Spleen (tissue), 11 donors: Measurements from ENCODE around the gene RNF169. TPM values are rescaled to one million over a fixed set of nuclear protein-coding genes. Genes with fewer than 3 reads are reported as not detected.

Source experiments
- DNase-seq: peaks from one replicate; pipeline ENCODE4 v3.0.0-alpha.2; 2020
- H3K27ac ChIP-seq, 8 donors: fragments of 200-600 bp; sonication (generic) in 7 of 8; 1 replicate in 4 of 8; 2 replicates in 4 of 8; pipeline versions ENCODE4 v1.5.0 to v1.8.0; 2016 to 2021; ENCODE audit warnings: inconsistent platforms in 4 of 8, mild to moderate bottlenecking in 4 of 8, moderate library complexity in 1 of 8
- H3K27me3 ChIP-seq, 7 donors: fragments of 200-600 bp; sonication (generic) in 6 of 7; replicated peaks in 1 of 7; 1 replicate in 4 of 7; 2 replicates in 3 of 7; pipeline versions ENCODE4 v1.5.0 to v1.8.0; 2016 to 2021; ENCODE audit warnings: inconsistent platforms in 3 of 7, mild to moderate bottlenecking in 1 of 7
- H3K36me3 ChIP-seq, 6 donors: fragments of 200-600 bp; sonication (generic) in 5 of 6; 1 replicate in 4 of 6; 2 replicates in 2 of 6; pipeline versions ENCODE4 v1.5.0 to v1.8.0; 2016 to 2021; ENCODE audit warnings: inconsistent platforms in 2 of 6
- H3K4me1 ChIP-seq, 6 donors: fragments of 200-600 bp; sonication (generic) in 5 of 6; 1 replicate in 3 of 6; 2 replicates in 3 of 6; pipeline versions ENCODE4 v1.5.0 to v1.8.0; 2016 to 2021; ENCODE audit warnings: inconsistent platforms in 3 of 6
- H3K4me3 ChIP-seq, 8 donors: fragments of 200-600 bp; sonication (generic) in 7 of 8; 1 replicate in 4 of 8; 2 replicates in 4 of 8; pipeline versions ENCODE4 v1.5.0 to v1.8.0; 2016 to 2021; ENCODE audit warnings: inconsistent platforms in 4 of 8, mild to moderate bottlenecking in 4 of 8, moderate library complexity in 2 of 8
- H3K9me3 ChIP-seq, 8 donors: fragments of 200-600 bp; sonication (generic) in 7 of 8; 1 replicate in 4 of 8; 2 replicates in 4 of 8; pipeline versions ENCODE4 v1.5.0 to v1.8.0; 2016 to 2021; ENCODE audit warnings: inconsistent platforms in 4 of 8
- CTCF ChIP-seq, 11 experiments: fragments of 200-600 bp in 7 of 11; fragments of 450-650 bp in 4 of 11; sonication (generic) in 4 of 11; IDR thresholded peaks in 8 of 11; conservative IDR thresholded peaks in 3 of 11; 1 replicate in 7 of 11; 2 replicates in 4 of 11; pipeline versions ENCODE4 v1.4.0 to v1.8.0; 2016 to 2021; ENCODE audit warnings: antibody characterized with exemption in 11 of 11, inconsistent platforms in 4 of 11, mild to moderate bottlenecking in 1 of 11
- POLR2A ChIP-seq, 3 donors: fragments of 450-650 bp; IDR thresholded peaks; one replicate each; pipeline ENCODE4 v1.5.1; 2017; ENCODE audit warnings: antibody characterized with exemption in 3 of 3, mild to moderate bottlenecking in 1 of 3
- POLR2AphosphoS5 ChIP-seq, 3 donors: sonication (generic); formaldehyde crosslinking; IDR thresholded peaks; one replicate each; pipeline ENCODE4 v1.5.1; 2017; ENCODE audit warnings: antibody characterized with exemption in 3 of 3
- WGBS, 5 donors: extraction: QIAGEN DNeasy Blood & Tissue Kit in 3 of 5; methylation state at CpG; one replicate each; pipeline versions ENCODE4 v1.1.5 to v1.1.7; 2013 to 2018; 5-methylcytosine and 5-hydroxymethylcytosine counted together
- intact Hi-C: fragments of 100-400 bp; cut with DNase I; formaldehyde crosslinking; loops from one replicate; pipeline ENCODE4 v1.15.0; 2023; ENCODE audit warnings: low total_unique reads
- polyA plus RNA-seq, 3 donors: library from polyadenylated mRNA; stranded (reverse); fragments of 200-250 nt; gene quantifications; one replicate each; pipeline ENCODE4 v1.2.1, GENCODE V29; 2013
- total RNA-seq, 7 donors: library from RNA; depleted of rRNA in 3 of 7; stranded (reverse); fragments of >200 nt in 3 of 7; fragmentation: NEBNext Ultra II Directional in 4 of 7; extraction: Animal tissue kit (Norgen Biotek cat#: 25700) in 4 of 7; gene quantifications; one replicate each; pipeline versions ENCODE4 v1.1.0 to v1.2.1, GENCODE V29; 2016 to 2021
- donor health status: healthy with polysubstance abuse.
- donor health status: DM: no; HTN: no; CAD: no; lungs with moderate emphysema.
- donor health status: DM: no; HTN: no; CAD: no.
- donor health status: Bipolar disorder and iron deficiency.
- donor health status: healthy.
- donor health status: DM: no; HTN: no; CAD: no.
- donor health status: DM: yes; HTN: yes; CAD: no.

The RNF169 gene
- total and polyA plus RNA-seq, 10 donors: 2.5 to 34.1 (median 24.0) TPM

GRCh38 chr11:74735365-74735928, 13.2 kb upstream of the RNF169 start:
- TF ChIP-seq POLR2AphosphoS5 (IDR thresholded peaks at IDR 0.05) (no peak), CTCF (IDR thresholded peaks at IDR 0.05 in 8 of 11, conservative IDR thresholded peaks at IDR 0.05 in 3 of 11) (no peak), POLR2A (IDR thresholded peaks at IDR 0.05) (no peak)
- intact Hi-C loops: no loop called here
- 75 to 83% (median 76%) methylated on average over 6 of the region's 6 CpGs for WGBS, 5 donors
- H3K36me3 ChIP-seq: no peaks in the 10 kb centered on the region
- H3K4me1 ChIP-seq: peaks cover 0 to 20% (median 12%) of the 10 kb centered on the region in 6 donors
- no peaks in the 10 kb centered on the region for H3K9me3 ChIP-seq
- DNase-seq: no peak
- peaks cover 3 to 64% (median 29%) of the 10 kb centered on the region in 7 donors for H3K27me3 ChIP-seq
- no peak overlapping the region for H3K4me3 ChIP-seq
- no peak overlapping the region for H3K27ac ChIP-seq

GRCh38 chr11:74736031-74736430, 12.6 kb upstream of the RNF169 start:
- WGBS, 5 donors: 85 to 94% (median 87%) methylated on average over 2 of the region's 2 CpGs
- Histone ChIP-seq H3K27me3 (peaks cover 3 to 58% (median 23%) of the 10 kb centered on the region in 7 donors), H3K27ac (no peak overlapping the region), H3K9me3 (no peaks in the 10 kb centered on the region), H3K4me3 (no peak overlapping the region), H3K4me1 (peaks cover 0 to 16% (median 10%) of the 10 kb centered on the region in 6 donors), H3K36me3 (no peaks in the 10 kb centered on the region)
- intact Hi-C loops: no loop called here
- DNase-seq: no peak
- TF ChIP-seq POLR2A (IDR thresholded peaks at IDR 0.05): no peak
- TF ChIP-seq CTCF (IDR thresholded peaks at IDR 0.05 in 8 of 11, conservative IDR thresholded peaks at IDR 0.05 in 3 of 11): no peak
- TF ChIP-seq POLR2AphosphoS5 (IDR thresholded peaks at IDR 0.05): no peak

GRCh38 chr11:74739546-74740270, 8.9 kb upstream of the RNF169 start:
- peak; percentile 56 to 94 (median 89) for TF ChIP-seq CTCF (IDR thresholded peaks at IDR 0.05 in 8 of 11, conservative IDR thresholded peaks at IDR 0.05 in 3 of 11)
- no peak for TF ChIP-seq POLR2A (IDR thresholded peaks at IDR 0.05)
- peak in 1 of 3 donors; percentile 22 for TF ChIP-seq POLR2AphosphoS5 (IDR thresholded peaks at IDR 0.05)
- Histone ChIP-seq H3K36me3 (no peaks in the 10 kb centered on the region), H3K27ac (no peak overlapping the region), H3K4me1 (peaks cover 0 to 7% (median 2%) of the 10 kb centered on the region in 6 donors), H3K4me3 (no peak overlapping the region), H3K9me3 (no peaks in the 10 kb centered on the region), H3K27me3 (peaks cover 0 to 25% (median 0%) of the 10 kb centered on the region in 7 donors)
- DNase-seq: no peak
- WGBS, 5 donors: 19 to 26% (median 23%) methylated on average over 8 of the region's 8 CpGs
- intact Hi-C loops: no loop called here

GRCh38 chr11:74742070-74742469, 6.6 kb upstream of the RNF169 start:
- WGBS, 5 donors: 87 to 95% (median 90%) methylated on average over 4 of the region's 4 CpGs
- Histone ChIP-seq H3K36me3 (no peaks in the 10 kb centered on the region), H3K9me3 (no peaks in the 10 kb centered on the region), H3K27ac (no peak overlapping the region), H3K4me1 (peaks cover 0 to 7% (median 2%) of the 10 kb centered on the region in 6 donors), H3K4me3 (no peak overlapping the region), H3K27me3 (peaks cover 0 to 13% (median 0%) of the 10 kb centered on the region in 7 donors)
- intact Hi-C loops: no loop called here
- no peak for TF ChIP-seq POLR2A (IDR thresholded peaks at IDR 0.05)
- no peak for TF ChIP-seq POLR2AphosphoS5 (IDR thresholded peaks at IDR 0.05)
- no peak for TF ChIP-seq CTCF (IDR thresholded peaks at IDR 0.05 in 8 of 11, conservative IDR thresholded peaks at IDR 0.05 in 3 of 11)
- DNase-seq: no peak
